Endothelial cell of umbilical vein (primary cell): Measurements from ENCODE around the gene FOXP1. TPM values are rescaled to one million over a fixed set of nuclear protein-coding genes. Genes with fewer than 3 reads are reported as not detected.

ENCODE experiments used
- BruUV-seq: library from RNA; stranded (reverse); fragments of 400-500 nt; replicated peaks from 2 replicates; lab custom pipeline; 2021; lab: Mats Ljungman, UMichigan
- CTCF ChIA-PET: fragments of 300-600, 350-600 bp; sonication (Branson Sonifier 250); formaldehyde crosslinking; loops from one replicate; lab custom pipeline; 2021; ENCODE audit warnings: antibody characterized with exemption, inconsistent platforms; lab: Charles Lee
- POLR2A ChIA-PET: fragments of 300-600, 350-600 bp; sonication (Branson Sonifier 250); formaldehyde crosslinking; loops from one replicate; lab custom pipeline; 2021; ENCODE audit warnings: antibody characterized with exemption, inconsistent platforms; lab: Charles Lee
- DNase-seq: peaks from one replicate; pipeline ENCODE4 v3.0.0-alpha.2; 2011; ENCODE audit warnings: low read depth, low spot score
- FAIRE-seq: peaks from 2 replicates; lab custom pipeline; 2011; peaks lifted over from hg19 to GRCh38; lab: Jason Lieb, UNC
- H2AFZ ChIP-seq: 2 replicates; pipeline ENCODE4 v1.6.0; 2012; ENCODE audit warnings: low read depth, low read length, control low read depth, inconsistent platforms
- H3K27ac ChIP-seq: 2 replicates; pipeline ENCODE4 v1.5.1; 2011; ENCODE audit warnings: low read depth, mild to moderate bottlenecking, control low read depth, low read length, moderate library complexity; ENCODE audit not compliant: insufficient read depth
- H3K27me3 ChIP-seq, 2 experiments: 2 replicates each; pipeline versions ENCODE4 v1.6.0 to v1.6.1; 2011; ENCODE audit warnings: low read length in 2 of 2, mixed read lengths in 1 of 2; ENCODE audit not compliant: control insufficient read depth in 2 of 2, insufficient read depth in 2 of 2
- H3K36me3 ChIP-seq, 2 experiments: 2 replicates in 1 of 2; 3 replicates in 1 of 2; pipeline ENCODE4 v1.5.1; 2011; ENCODE audit warnings: low read length in 2 of 2, mild to moderate bottlenecking in 1 of 2, moderate library complexity in 1 of 2; ENCODE audit not compliant: control insufficient read depth in 2 of 2, insufficient read depth in 2 of 2; ENCODE audit errors: extremely low read depth in 1 of 2
- H3K4me1 ChIP-seq: 3 replicates; pipeline ENCODE4 v1.5.1; 2011; ENCODE audit warnings: mild to moderate bottlenecking, low read length; ENCODE audit not compliant: control insufficient read depth, insufficient read depth; ENCODE audit errors: extremely low read depth
- H3K4me2 ChIP-seq: 2 replicates; pipeline ENCODE4 v1.6.1; 2011; ENCODE audit warnings: low read length, control low read depth, mixed read lengths; ENCODE audit not compliant: insufficient read depth
- H3K4me3 ChIP-seq, 3 experiments: fragments of 200-600 bp in 1 of 3; sonication (generic), shearing (Covaris generic) in 1 of 3; replicated peaks in 1 of 3; 2 replicates each; pipeline ENCODE4 v1.5.1; 2011 to 2016; ENCODE audit warnings: control low read depth in 3 of 3, low read length in 3 of 3, mild to moderate bottlenecking in 2 of 3, inconsistent platforms in 1 of 3, low read depth in 1 of 3, moderate library complexity in 1 of 3; ENCODE audit not compliant: insufficient read depth in 1 of 3
- H3K79me2 ChIP-seq: 2 replicates; pipeline ENCODE4 v1.6.0; 2012; ENCODE audit warnings: low read length, inconsistent platforms; ENCODE audit not compliant: control insufficient read depth, insufficient read depth
- H3K9ac ChIP-seq: replicated peaks from 2 replicates; pipeline ENCODE3; 2011; ENCODE audit warnings: low read length, control low read depth; ENCODE audit not compliant: insufficient read depth; ENCODE audit errors: extremely low read depth
- H3K9me1 ChIP-seq: replicated peaks from 3 replicates; pipeline ENCODE4 v1.6.0; 2011; ENCODE audit warnings: mild to moderate bottlenecking, low read length; ENCODE audit not compliant: control insufficient read depth, insufficient read depth; ENCODE audit errors: extremely low read depth
- H3K9me3 ChIP-seq: replicated peaks from 2 replicates; pipeline ENCODE4 v1.5.1; 2012; ENCODE audit warnings: low read length, inconsistent platforms; ENCODE audit not compliant: control insufficient read depth, insufficient read depth
- H4K20me1 ChIP-seq: replicated peaks from 2 replicates; pipeline ENCODE3; 2011; ENCODE audit warnings: mild to moderate bottlenecking, low read length; ENCODE audit not compliant: control insufficient read depth, insufficient read depth; ENCODE audit errors: extremely low read depth
- CTCF ChIP-seq, 2 donors: IDR thresholded peaks; 1 replicate in 1 of 2; 2 replicates in 1 of 2; pipeline ENCODE4 v1.5.1; 2011; ENCODE audit warnings: low read length in 2 of 2, mild to moderate bottlenecking in 2 of 2, moderate library complexity in 2 of 2, control low read depth in 1 of 2, inconsistent platforms in 1 of 2, low read depth in 1 of 2; ENCODE audit not compliant: insufficient read depth in 1 of 2; ENCODE audit errors: extremely low read depth in 1 of 2
- EZH2 ChIP-seq: IDR thresholded peaks from 2 replicates; pipeline ENCODE4 v1.6.1; 2012; ENCODE audit warnings: borderline replicate concordance, low read depth, mild to moderate bottlenecking, moderate library complexity, low read length, inconsistent platforms; ENCODE audit not compliant: severe bottlenecking
- FOS ChIP-seq: IDR thresholded peaks from 2 replicates; pipeline ENCODE4 v1.6.1; 2011; ENCODE audit warnings: mild to moderate bottlenecking, low read length, moderate library complexity, borderline replicate concordance; ENCODE audit not compliant: insufficient read depth
- GATA2 ChIP-seq: IDR thresholded peaks from 2 replicates; pipeline ENCODE4 v1.7.0; 2011; ENCODE audit warnings: low read depth, mild to moderate bottlenecking, moderate library complexity, mixed read lengths, low read length; ENCODE audit not compliant: insufficient read length, insufficient read depth
- JUN ChIP-seq: IDR thresholded peaks from 2 replicates; pipeline ENCODE4 v1.6.1; 2011; ENCODE audit warnings: borderline replicate concordance, low read depth; ENCODE audit not compliant: insufficient read length, insufficient read depth
- MAX ChIP-seq: IDR thresholded peaks from 2 replicates; pipeline ENCODE4 v1.6.1; 2011; ENCODE audit not compliant: insufficient read depth, insufficient read length
- MYC ChIP-seq: IDR thresholded peaks from one replicate; pipeline ENCODE4 v1.6.1; 2011; ENCODE audit warnings: mild to moderate bottlenecking, low read depth, low read length
- POLR2A ChIP-seq: IDR thresholded peaks from 2 replicates; pipeline ENCODE4 v1.6.1; 2012; ENCODE audit warnings: low read depth, mild to moderate bottlenecking, control low read depth, low read length
- POLR2AphosphoS5 ChIP-seq: IDR thresholded peaks from 2 replicates; pipeline ENCODE4 v1.6.1; 2012; ENCODE audit warnings: low read depth, mild to moderate bottlenecking, control low read depth, low read length, moderate library complexity; ENCODE audit not compliant: insufficient read depth
- dilution Hi-C: fragments of 300-500 bp; cut with MboI; formaldehyde crosslinking; loops from one replicate; pipeline ENCODE4 v1.15.0; 2019; ENCODE audit warnings: low sequenced_read_pairs; ENCODE audit not compliant: extremely low pct_ligation_motif_present
- intact Hi-C: fragments of 100-400 bp; cut with micrococcal nuclease; formaldehyde crosslinking; loops from one replicate; pipeline ENCODE4 v1.10.0; 2022
- polyA plus RNA-seq, 4 experiments: library from polyadenylated mRNA; depleted of rRNA in 3 of 4; stranded (reverse) in 3 of 4; unstranded in 1 of 4; fragments of >200 nt; gene quantifications; 2 replicates each; pipeline versions ENCODE4 v1.2.1 to v1.2.3, GENCODE V29; 2011 to 2012; ENCODE audit warnings: missing spikeins in 1 of 4
- total RNA-seq: library from RNA; stranded (reverse); gene quantifications from 2 replicates; pipeline ENCODE4 v1.2.3, GENCODE V29; 2021

The FOXP1 gene
- total and polyA plus RNA-seq, 2 donors (not counting 3 experiments of a cell fraction or from before 2014, with no cell fraction given) = 41.0 to 107 TPM

GRCh38 chr3:71201939-71202338 is 381.6 kb downstream of the FOXP1 start:
- TF ChIP-seq CTCF (IDR thresholded peaks at IDR 0.05; ENCODE audit: extremely low read depth in 1 of 2, insufficient read depth in 1 of 2, low read depth in 1 of 2, low read length in 2 of 2) (no peak), EZH2 (no peak), GATA2 (no peak), MYC (no peak), FOS (no peak), POLR2A (no peak), JUN (no peak), POLR2AphosphoS5 (no peak), MAX (no peak)
- Histone ChIP-seq H3K27ac (no peak overlapping the region), H4K20me1 (no peaks in the 10 kb centered on the region), H3K9me1 (no peaks in the 10 kb centered on the region), H3K9ac (no peak overlapping the region), H3K79me2 (no peaks in the 10 kb centered on the region), H3K9me3 (no peaks in the 10 kb centered on the region), H3K36me3 (peaks cover 0 to 2% of the 10 kb centered on the region in 2 experiments), H3K27me3 (no peaks in the 10 kb centered on the region), H2AFZ (no peak overlapping the region), H3K4me3 (no peak overlapping the region), H3K4me2 (no peak overlapping the region), H3K4me1 (no peaks in the 10 kb centered on the region)
- FAIRE-seq = no peak
- dilution Hi-C loops = no loop called here
- intact Hi-C loops = no loop called here
- no TSS peak for BruUV-seq
- CTCF ChIA-PET = no interaction called here
- POLR2A ChIA-PET = no interaction called here
- no peak for DNase-seq
